MM.1S (cell line): Measurements from ENCODE around the gene TMEM250.

Experiments used
- DNase-seq: peaks from one replicate; pipeline ENCODE4 v3.0.0-alpha.2; 2015
- H2AFZ ChIP-seq: fragments of 300-600 bp; sonication (generic); 2 replicates; pipeline ENCODE4 v1.6.0; 2016; ENCODE audit warnings: antibody characterized with exemption, low read length
- H3F3A ChIP-seq: fragments of 300-600 bp; sonication (generic); 2 replicates; pipeline ENCODE4 v1.6.1; 2016; ENCODE audit warnings: mild to moderate bottlenecking, antibody characterized with exemption, low read length, moderate library complexity, mixed read lengths; ENCODE audit not compliant: insufficient read depth
- H3K27ac ChIP-seq: fragments of 300-600 bp; sonication (generic); 2 replicates; pipeline ENCODE4 v1.5.1; 2016; ENCODE audit warnings: mild to moderate bottlenecking, low read length
- H3K27me3 ChIP-seq: fragments of 300-600 bp; sonication (generic); replicated peaks from 2 replicates; pipeline ENCODE4 v1.6.0; 2016; ENCODE audit warnings: low read length; ENCODE audit not compliant: insufficient read depth
- H3K36me3 ChIP-seq: fragments of 300-600 bp; sonication (generic); replicated peaks from 2 replicates; pipeline ENCODE4 v1.6.1; 2016; ENCODE audit warnings: mild to moderate bottlenecking, low read length, mixed read lengths; ENCODE audit not compliant: insufficient read depth
- H3K4me1 ChIP-seq: fragments of 300-600 bp; sonication (generic); 2 replicates; pipeline ENCODE4 v1.6.1; 2016; ENCODE audit warnings: low read length, mixed read lengths
- H3K4me2 ChIP-seq: fragments of 300-600 bp; sonication (generic); 2 replicates; pipeline ENCODE4 v1.6.0; 2016; ENCODE audit warnings: low read depth, low read length
- H3K4me3 ChIP-seq: fragments of 300-600 bp; sonication (generic); 2 replicates; pipeline ENCODE4 v1.5.1; 2016; ENCODE audit warnings: low read length, mixed read lengths
- H3K79me2 ChIP-seq: fragments of 300-600 bp; sonication (generic); 2 replicates; pipeline ENCODE4 v1.6.1; 2016; ENCODE audit warnings: mixed run types, low read length, mixed read lengths
- H3K9ac ChIP-seq: fragments of 300-600 bp; sonication (generic); 2 replicates; pipeline ENCODE4 v1.6.1; 2016; ENCODE audit warnings: low read length, mixed read lengths
- H3K9me2 ChIP-seq: fragments of 300-600 bp; sonication (generic); replicated peaks from 2 replicates; pipeline ENCODE4 v1.6.1; 2016; ENCODE audit warnings: mild to moderate bottlenecking, low read length, mixed read lengths; ENCODE audit not compliant: insufficient read depth
- H3K9me3 ChIP-seq: fragments of 300-600 bp; sonication (generic); replicated peaks from 2 replicates; pipeline ENCODE4 v1.6.1; 2016; ENCODE audit warnings: mild to moderate bottlenecking, low read length, mixed read lengths; ENCODE audit not compliant: insufficient read depth
- H4K20me1 ChIP-seq: fragments of 300-600 bp; sonication (generic); 2 replicates; pipeline ENCODE4 v1.6.1; 2016; ENCODE audit warnings: mild to moderate bottlenecking, low read length, moderate library complexity, mixed read lengths; ENCODE audit not compliant: insufficient read depth
- EZH2 ChIP-seq: fragments of 300-600 bp; sonication (generic); optimal IDR thresholded peaks from 2 replicates; pipeline ENCODE3; 2017; ENCODE audit warnings: low read depth, mild to moderate bottlenecking, antibody characterized with exemption, low read length, mixed read lengths
- EZH2phosphoT487 ChIP-seq: fragments of 300-600 bp; sonication (generic); IDR thresholded peaks from 2 replicates; pipeline ENCODE4 v1.6.1; 2018; ENCODE audit warnings: antibody characterized with exemption, low read length
- TF ChIP-seq, protein P1 (sequence below): fragments of 300-600 bp; sonication (generic); IDR thresholded peaks from 2 replicates; pipeline ENCODE4 v1.5.1; 2016; ENCODE audit warnings: antibody characterized with exemption, low read length, mixed read lengths

TMEM250 gene

DNA sequence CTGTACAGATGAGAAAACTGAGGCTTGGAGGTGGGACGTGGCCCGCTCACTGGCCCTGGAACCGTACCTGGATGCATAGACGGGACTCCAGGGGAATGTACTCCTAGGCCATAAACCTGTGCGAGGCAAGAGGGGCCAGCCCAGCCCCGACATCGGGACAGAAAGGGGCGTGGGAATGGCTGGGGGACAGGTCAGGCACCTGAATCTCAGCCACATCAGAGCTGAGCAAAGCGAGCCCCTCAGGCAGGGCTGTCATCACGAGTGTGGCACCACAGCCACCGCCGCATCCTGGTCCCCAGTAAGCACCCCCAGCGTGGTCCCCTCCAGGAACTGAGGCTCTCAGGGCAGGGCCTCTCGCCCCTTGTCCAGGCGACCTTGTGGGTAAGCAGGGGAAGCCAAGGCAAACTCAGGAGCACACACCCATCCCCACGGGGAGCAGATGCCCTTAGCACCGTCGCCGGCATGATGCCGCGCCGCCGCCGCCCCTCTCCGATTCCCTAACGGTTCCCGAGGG lies 40.1 kb downstream of the TMEM250 start:
- no peak for TF ChIP-seq EZH2
- TF ChIP-seq, protein P1, sequence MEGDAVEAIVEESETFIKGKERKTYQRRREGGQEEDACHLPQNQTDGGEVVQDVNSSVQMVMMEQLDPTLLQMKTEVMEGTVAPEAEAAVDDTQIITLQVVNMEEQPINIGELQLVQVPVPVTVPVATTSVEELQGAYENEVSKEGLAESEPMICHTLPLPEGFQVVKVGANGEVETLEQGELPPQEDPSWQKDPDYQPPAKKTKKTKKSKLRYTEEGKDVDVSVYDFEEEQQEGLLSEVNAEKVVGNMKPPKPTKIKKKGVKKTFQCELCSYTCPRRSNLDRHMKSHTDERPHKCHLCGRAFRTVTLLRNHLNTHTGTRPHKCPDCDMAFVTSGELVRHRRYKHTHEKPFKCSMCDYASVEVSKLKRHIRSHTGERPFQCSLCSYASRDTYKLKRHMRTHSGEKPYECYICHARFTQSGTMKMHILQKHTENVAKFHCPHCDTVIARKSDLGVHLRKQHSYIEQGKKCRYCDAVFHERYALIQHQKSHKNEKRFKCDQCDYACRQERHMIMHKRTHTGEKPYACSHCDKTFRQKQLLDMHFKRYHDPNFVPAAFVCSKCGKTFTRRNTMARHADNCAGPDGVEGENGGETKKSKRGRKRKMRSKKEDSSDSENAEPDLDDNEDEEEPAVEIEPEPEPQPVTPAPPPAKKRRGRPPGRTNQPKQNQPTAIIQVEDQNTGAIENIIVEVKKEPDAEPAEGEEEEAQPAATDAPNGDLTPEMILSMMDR: no peak
- TF ChIP-seq EZH2phosphoT487: no peak
- H2AFZ ChIP-seq: no peak overlapping the region
- H4K20me1 ChIP-seq: no peaks in the 10 kb centered on the region
- H3F3A ChIP-seq: no peaks in the 10 kb centered on the region
- H3K79me2 ChIP-seq: no peaks in the 10 kb centered on the region
- no peak overlapping the region for H3K4me2 ChIP-seq
- no peaks in the 10 kb centered on the region for H3K4me1 ChIP-seq
- no peak overlapping the region for H3K27ac ChIP-seq
- H3K9me2 ChIP-seq: no peaks in the 10 kb centered on the region
- no peaks in the 10 kb centered on the region for H3K36me3 ChIP-seq
- no peak for DNase-seq
- no peak overlapping the region for H3K9ac ChIP-seq
- H3K9me3 ChIP-seq: no peaks in the 10 kb centered on the region
- peaks cover 95% of the 10 kb centered on the region for H3K27me3 ChIP-seq
- H3K4me3 ChIP-seq: no peak overlapping the region

DNA sequence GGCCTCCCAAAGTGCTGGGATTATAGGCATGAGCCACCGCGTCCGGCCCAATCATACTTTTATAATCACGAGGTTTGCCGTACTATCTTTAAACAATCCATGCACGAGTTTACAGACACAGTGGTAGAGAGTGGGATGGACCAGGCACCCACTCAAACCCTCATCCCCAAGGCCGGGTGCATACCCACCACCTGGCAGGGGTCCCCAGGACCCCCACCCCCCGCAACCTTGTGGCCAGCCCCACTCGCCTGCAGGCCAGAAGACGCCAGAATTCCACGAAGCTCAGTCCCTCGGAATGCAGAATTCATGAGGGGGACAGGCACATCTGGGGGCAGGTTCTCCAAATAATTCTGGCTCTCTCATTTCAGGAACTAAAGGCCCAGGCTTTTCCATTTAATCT lies 40.7 kb downstream of the TMEM250 start:
- no peak overlapping the region for H3K4me3 ChIP-seq
- H3K27me3 ChIP-seq: peaks cover 95% of the 10 kb centered on the region
- TF ChIP-seq, protein P1: no peak
- no peak overlapping the region for H3K27ac ChIP-seq
- H3K9ac ChIP-seq: no peak overlapping the region
- no peak overlapping the region for H3K4me2 ChIP-seq
- DNase-seq: no peak
- H3K4me1 ChIP-seq: no peaks in the 10 kb centered on the region
- H3K9me3 ChIP-seq: no peaks in the 10 kb centered on the region
- H4K20me1 ChIP-seq: no peaks in the 10 kb centered on the region
- H3K9me2 ChIP-seq: no peaks in the 10 kb centered on the region
- no peaks in the 10 kb centered on the region for H3F3A ChIP-seq
- H3K36me3 ChIP-seq: no peaks in the 10 kb centered on the region
- no peaks in the 10 kb centered on the region for H3K79me2 ChIP-seq
- no peak overlapping the region for H2AFZ ChIP-seq

DNA sequence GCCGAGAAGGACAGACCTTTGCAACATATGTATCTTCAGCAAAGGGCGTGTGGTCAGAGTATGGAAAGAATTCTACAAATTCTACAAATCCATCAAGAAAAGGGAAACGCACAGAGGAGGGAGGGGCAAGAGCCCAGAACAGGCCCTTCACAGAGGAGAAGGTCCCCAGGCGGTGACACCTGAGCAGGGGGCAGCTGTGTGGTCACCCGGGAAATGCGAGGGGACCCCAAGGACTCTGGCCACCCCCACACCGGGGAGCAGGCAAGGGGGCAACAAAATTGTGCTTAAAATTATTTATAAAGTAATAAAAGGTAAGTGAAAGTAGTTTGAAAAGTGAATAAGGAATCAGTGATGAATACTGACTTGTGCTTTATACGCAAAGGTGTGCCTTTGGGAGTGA lies 41.2 kb downstream of the TMEM250 start:
- peaks cover 95% of the 10 kb centered on the region for H3K27me3 ChIP-seq
- H2AFZ ChIP-seq: no peak overlapping the region
- no peaks in the 10 kb centered on the region for H3F3A ChIP-seq
- H3K4me2 ChIP-seq: no peak overlapping the region
- H3K27ac ChIP-seq: no peak overlapping the region
- H3K36me3 ChIP-seq: no peaks in the 10 kb centered on the region
- H3K9me3 ChIP-seq: no peaks in the 10 kb centered on the region
- H4K20me1 ChIP-seq: no peaks in the 10 kb centered on the region
- H3K4me1 ChIP-seq: no peaks in the 10 kb centered on the region
- no peak overlapping the region for H3K9ac ChIP-seq
- no peak for DNase-seq
- no peak overlapping the region for H3K4me3 ChIP-seq
- no peaks in the 10 kb centered on the region for H3K9me2 ChIP-seq
- no peaks in the 10 kb centered on the region for H3K79me2 ChIP-seq
- TF ChIP-seq EZH2 (no peak), EZH2phosphoT487 (no peak)
- TF ChIP-seq, protein P1: no peak
